Neural cell (in vitro differentiated cells): Measurements from ENCODE around the gene RNF44.

Experiments
- POLR2AphosphoS5 ChIP-seq: IDR thresholded peaks from 2 replicates; pipeline ENCODE4 v1.6.1; 2012
- TF ChIP-seq, protein P1 (sequence below): fragments of 450-650 bp; IDR thresholded peaks from 2 replicates; pipeline ENCODE4 v1.5.1; 2014; ENCODE audit warnings: antibody characterized with exemption, mild to moderate bottlenecking, moderate library complexity; ENCODE audit not compliant: poor library complexity, severe bottlenecking

DNA sequence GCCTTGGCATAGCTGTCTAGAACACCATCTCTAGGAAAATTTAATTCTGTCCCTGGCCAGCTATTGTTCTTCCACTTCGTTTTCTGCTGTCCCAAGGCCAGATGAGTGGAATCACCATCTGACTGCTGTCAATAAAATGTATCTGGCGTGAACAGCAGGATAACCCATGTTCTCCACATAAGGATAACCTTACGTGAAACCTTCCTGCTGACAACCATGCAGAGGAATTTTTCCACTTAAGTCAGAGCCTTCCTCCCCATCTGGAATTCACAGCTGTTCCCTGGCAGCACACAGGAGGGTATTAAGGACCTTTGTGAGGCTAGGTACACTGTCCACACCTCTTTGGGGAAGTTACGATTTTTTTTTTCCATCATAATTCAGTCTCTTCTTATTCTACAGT lies 28.6 kb downstream of the RNF44 start:
- TF ChIP-seq, protein P1, sequence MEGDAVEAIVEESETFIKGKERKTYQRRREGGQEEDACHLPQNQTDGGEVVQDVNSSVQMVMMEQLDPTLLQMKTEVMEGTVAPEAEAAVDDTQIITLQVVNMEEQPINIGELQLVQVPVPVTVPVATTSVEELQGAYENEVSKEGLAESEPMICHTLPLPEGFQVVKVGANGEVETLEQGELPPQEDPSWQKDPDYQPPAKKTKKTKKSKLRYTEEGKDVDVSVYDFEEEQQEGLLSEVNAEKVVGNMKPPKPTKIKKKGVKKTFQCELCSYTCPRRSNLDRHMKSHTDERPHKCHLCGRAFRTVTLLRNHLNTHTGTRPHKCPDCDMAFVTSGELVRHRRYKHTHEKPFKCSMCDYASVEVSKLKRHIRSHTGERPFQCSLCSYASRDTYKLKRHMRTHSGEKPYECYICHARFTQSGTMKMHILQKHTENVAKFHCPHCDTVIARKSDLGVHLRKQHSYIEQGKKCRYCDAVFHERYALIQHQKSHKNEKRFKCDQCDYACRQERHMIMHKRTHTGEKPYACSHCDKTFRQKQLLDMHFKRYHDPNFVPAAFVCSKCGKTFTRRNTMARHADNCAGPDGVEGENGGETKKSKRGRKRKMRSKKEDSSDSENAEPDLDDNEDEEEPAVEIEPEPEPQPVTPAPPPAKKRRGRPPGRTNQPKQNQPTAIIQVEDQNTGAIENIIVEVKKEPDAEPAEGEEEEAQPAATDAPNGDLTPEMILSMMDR: no peak
- no peak for TF ChIP-seq POLR2AphosphoS5
